Measurements from ENCODE around the gene ABCB11. TPM values are rescaled to one million over a fixed set of nuclear protein-coding genes. Genes with fewer than 3 reads are reported as not detected.

Gene ABCB11
- total RNA-seq, 4 donors from 2014 or later, result 0.10 to 0.24 (median 0.12) TPM; not detected in 1

- no peak overlapping the region for H3K27ac ChIP-seq
- no peaks in the 10 kb centered on the region for H3K36me3 ChIP-seq
- ATAC-seq, result no peak
- no peak overlapping the region for H3K4me3 ChIP-seq
- in situ Hi-C loops (cut with MboI; ENCODE audit: low sequenced_read_pairs in 4 of 4), result no loop called here
- H3K27me3 ChIP-seq, result no peaks in the 10 kb centered on the region
- no peaks in the 10 kb centered on the region for H3K9me3 ChIP-seq
- intact Hi-C loops (cut with DNase I; ENCODE audit: low total_unique reads), result no loop called here
- DNase-seq, result no peak
- no peaks in the 10 kb centered on the region for H3K4me1 ChIP-seq
- TF ChIP-seq CTCF (IDR thresholded peaks at IDR 0.05 in 4 of 5, conservative IDR thresholded peaks at IDR 0.05 in 1 of 5), result no peak
- no peak for TF ChIP-seq POLR2A (IDR thresholded peaks at IDR 0.05)
Measured at GRCh38 chr2:168981651-168982050, 49.5 kb downstream of the ABCB11 start.

GRCh38 chr2:168978461-168978861 lies 52.7 kb downstream of the ABCB11 start:
- Histone ChIP-seq H3K9me3 (no peaks in the 10 kb centered on the region), H3K4me1 (no peaks in the 10 kb centered on the region), H3K27ac (no peak overlapping the region), H3K36me3 (no peaks in the 10 kb centered on the region), H3K4me3 (no peak overlapping the region), H3K27me3 (no peaks in the 10 kb centered on the region)
- in situ Hi-C loops (cut with MboI; ENCODE audit: low sequenced_read_pairs in 4 of 4) (no loop called here), intact Hi-C loops (cut with DNase I; ENCODE audit: low total_unique reads) (no loop called here)
- TF ChIP-seq POLR2A (IDR thresholded peaks at IDR 0.05) (no peak), CTCF (IDR thresholded peaks at IDR 0.05 in 4 of 5, conservative IDR thresholded peaks at IDR 0.05 in 1 of 5) (no peak)
- no peak for DNase-seq
- no peak for ATAC-seq

- H3K9me3 ChIP-seq, result no peaks in the 10 kb centered on the region
- no peak for ATAC-seq
- in situ Hi-C loops (cut with MboI; ENCODE audit: low sequenced_read_pairs in 4 of 4), result no loop called here
- H3K4me3 ChIP-seq, result no peak overlapping the region
- no peak for DNase-seq
- TF ChIP-seq POLR2A (IDR thresholded peaks at IDR 0.05) (no peak), CTCF (IDR thresholded peaks at IDR 0.05 in 4 of 5, conservative IDR thresholded peaks at IDR 0.05 in 1 of 5) (no peak)
- no peaks in the 10 kb centered on the region for H3K4me1 ChIP-seq
- intact Hi-C loops (cut with DNase I; ENCODE audit: low total_unique reads), result no loop called here
- no peaks in the 10 kb centered on the region for H3K27me3 ChIP-seq
- H3K36me3 ChIP-seq, result no peaks in the 10 kb centered on the region
- no peak overlapping the region for H3K27ac ChIP-seq
Measured at GRCh38 chr2:168977608-168978007, 53.5 kb downstream of the ABCB11 start.

GRCh38 chr2:168976034-168976654 lies 55.0 kb downstream of the ABCB11 start:
- H3K36me3 ChIP-seq, result no peaks in the 10 kb centered on the region
- TF ChIP-seq CTCF (IDR thresholded peaks at IDR 0.05 in 4 of 5, conservative IDR thresholded peaks at IDR 0.05 in 1 of 5) (no peak), POLR2A (IDR thresholded peaks at IDR 0.05) (no peak)
- ATAC-seq (no peak), DNase-seq (no peak)
- H3K27ac ChIP-seq, result no peak overlapping the region
- no peaks in the 10 kb centered on the region for H3K9me3 ChIP-seq
- no peak overlapping the region for H3K4me3 ChIP-seq
- intact Hi-C loops (cut with DNase I; ENCODE audit: low total_unique reads), result no loop called here
- peaks cover 0 to under 1% of the 10 kb centered on the region in 2 donors for H3K4me1 ChIP-seq
- no peaks in the 10 kb centered on the region for H3K27me3 ChIP-seq
- in situ Hi-C loops (cut with MboI; ENCODE audit: low sequenced_read_pairs in 4 of 4), result no loop called here

GRCh38 chr2:168974428-168974827 lies 56.7 kb downstream of the ABCB11 start:
- TF ChIP-seq CTCF (IDR thresholded peaks at IDR 0.05 in 4 of 5, conservative IDR thresholded peaks at IDR 0.05 in 1 of 5) (no peak), POLR2A (IDR thresholded peaks at IDR 0.05) (no peak)
- Histone ChIP-seq H3K36me3 (no peaks in the 10 kb centered on the region), H3K9me3 (no peaks in the 10 kb centered on the region), H3K4me1 (peaks cover 0 to 8% of the 10 kb centered on the region in 2 donors), H3K4me3 (no peak overlapping the region), H3K27me3 (no peaks in the 10 kb centered on the region), H3K27ac (no peak overlapping the region)
- in situ Hi-C loops (cut with MboI; ENCODE audit: low sequenced_read_pairs in 4 of 4) (loop anchor here in 1 of 4 donors (25.0 kb wide), 1 partner anchor 163 kb away; no protein-coding TSS in a partner anchor), intact Hi-C loops (cut with DNase I; ENCODE audit: low total_unique reads) (no loop called here)
- DNase-seq (no peak), ATAC-seq (no peak)

Data from gastrocnemius medialis (tissue), 4 donors.